ENCODE data around the gene SSH3.
A peak's percentile ranks its signal among the peaks of the same experiment; 100 is the strongest.

SSH3 gene

GRCh38 chr11:67268081-67268961, 35.0 kb upstream of the SSH3 start:
- DNase-seq (ENCODE audit: low read depth, low spot score): no peak

GRCh38 chr11:67268962-67269268, 34.4 kb upstream of the SSH3 start:
- DNase-seq (ENCODE audit: low read depth, low spot score): no peak

GRCh38 chr11:67269401-67270255, 33.7 kb upstream of the SSH3 start:
- no peak for DNase-seq (ENCODE audit: low read depth, low spot score)

- peak; percentile 62 for DNase-seq (ENCODE audit: low read depth, low spot score)
Measured at GRCh38 chr11:67270256-67271204, 32.8 kb upstream of the SSH3 start.

- no peak for DNase-seq (ENCODE audit: low read depth, low spot score)
Measured at GRCh38 chr11:67271205-67271540, 32.2 kb upstream of the SSH3 start.

GRCh38 chr11:67271541-67272284, 31.6 kb upstream of the SSH3 start:
- peak; percentile 60 for DNase-seq (ENCODE audit: low read depth, low spot score)

GRCh38 chr11:67272327-67273259, 30.7 kb upstream of the SSH3 start:
- no peak for DNase-seq (ENCODE audit: low read depth, low spot score)

GRCh38 chr11:67273260-67273990, 29.9 kb upstream of the SSH3 start:
- DNase-seq (ENCODE audit: low read depth, low spot score): no peak

- no peak for DNase-seq (ENCODE audit: low read depth, low spot score)
Measured at GRCh38 chr11:67274768-67275605, 28.3 kb upstream of the SSH3 start.

GRCh38 chr11:67275606-67276409, 27.5 kb upstream of the SSH3 start:
- DNase-seq (ENCODE audit: low read depth, low spot score): no peak

- DNase-seq (ENCODE audit: low read depth, low spot score): peak; percentile 68
Measured at GRCh38 chr11:67276781-67277230, 26.5 kb upstream of the SSH3 start.

- DNase-seq (ENCODE audit: low read depth, low spot score): peak; percentile 89
Measured at GRCh38 chr11:67277231-67277961, 25.9 kb upstream of the SSH3 start.

- no peak for DNase-seq (ENCODE audit: low read depth, low spot score)
Measured at GRCh38 chr11:67278135-67278938, 25.0 kb upstream of the SSH3 start.

- DNase-seq (ENCODE audit: low read depth, low spot score): no peak
Measured at GRCh38 chr11:67278939-67279588, 24.3 kb upstream of the SSH3 start.

- DNase-seq (ENCODE audit: low read depth, low spot score): no peak
Measured at GRCh38 chr11:67279589-67280340, 23.6 kb upstream of the SSH3 start.

All from ELF-1 (cell line).